Activated CD4-positive, alpha-beta T cell treated with anti-CD3 and anti-CD28 coated beads, Interleukin-2, amount 10 ng/mL, durations not matched to agents 7 days and 5 days (primary cell): ENCODE results near the gene TBC1D24. TPM values are rescaled to one million over a fixed set of nuclear protein-coding genes. Genes with fewer than 3 reads are reported as not detected.

Experiments
- CTCF ChIA-PET: fragments of 350-600 bp; sonication (Branson Sonifier 250); formaldehyde crosslinking; loops from one replicate; lab custom pipeline; 2021; ENCODE audit warnings: antibody characterized with exemption; lab: Charles Lee
- POLR2A ChIA-PET: fragments of 350-600 bp; sonication (Branson Sonifier 250); formaldehyde crosslinking; loops from one replicate; lab custom pipeline; 2021; ENCODE audit warnings: antibody characterized with exemption; lab: Charles Lee
- DNase-seq: peaks from one replicate; pipeline ENCODE4 v3.0.0-alpha.2; 2020
- H3K27ac Mint-ChIP-seq: one replicate; pipeline ENCODE4 v1.8.0; 2021; ENCODE audit warnings: mild to moderate bottlenecking, moderate library complexity, mixed read lengths
- H3K27me3 Mint-ChIP-seq: one replicate; pipeline ENCODE4 v1.8.0; 2021; ENCODE audit warnings: mixed read lengths
- H3K36me3 Mint-ChIP-seq: one replicate; pipeline ENCODE4 v1.8.0; 2021; ENCODE audit warnings: low read depth, mixed read lengths
- H3K4me1 Mint-ChIP-seq: one replicate; pipeline ENCODE4 v1.8.0; 2021; ENCODE audit warnings: mixed read lengths
- H3K4me3 Mint-ChIP-seq: one replicate; pipeline ENCODE4 v1.8.0; 2021; ENCODE audit warnings: mild to moderate bottlenecking, moderate library complexity, mixed read lengths
- H3K9me3 Mint-ChIP-seq: one replicate; pipeline ENCODE4 v1.8.0; 2021; ENCODE audit warnings: mixed read lengths
- total RNA-seq, 2 experiments: library from RNA; stranded (reverse); gene quantifications; one replicate each; pipeline ENCODE4 v1.2.3, GENCODE V29; 2021

Gene TBC1D24
- total RNA-seq, 2 experiments from 2014 or later, result 8.1 TPM

DNA sequence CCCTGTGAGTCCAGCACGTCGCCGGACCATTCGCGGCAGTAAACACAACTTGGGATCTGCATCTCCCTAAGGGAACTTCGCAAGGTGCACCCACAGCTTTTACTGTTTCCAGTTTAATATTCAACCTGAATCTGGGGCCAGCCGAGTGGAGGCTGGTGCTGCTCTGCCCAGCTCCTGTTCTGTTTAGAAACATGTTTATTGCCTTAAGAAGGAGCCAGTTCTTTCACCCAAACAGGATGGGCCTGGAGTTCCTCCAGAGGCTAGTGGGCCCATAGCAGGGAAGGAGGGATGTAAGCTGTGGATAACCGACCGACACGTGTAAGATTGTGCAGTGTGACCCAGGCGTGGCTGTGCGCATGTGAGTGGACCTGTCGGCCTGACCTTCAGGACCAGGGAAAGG, 17.4 kb downstream of the TBC1D24 start:
- ChIA-PET POLR2A (no interaction called here), CTCF (no interaction called here)
- Mint-ChIP-seq H3K4me1 (peaks cover 7% of the 10 kb centered on the region), H3K36me3 (no peaks in the 10 kb centered on the region), H3K27ac (no peak overlapping the region), H3K27me3 (no peaks in the 10 kb centered on the region), H3K4me3 (no peak overlapping the region), H3K9me3 (no peaks in the 10 kb centered on the region)
- no peak for DNase-seq

- no peak for DNase-seq
- Mint-ChIP-seq H3K27me3 (no peaks in the 10 kb centered on the region), H3K4me1 (no peaks in the 10 kb centered on the region), H3K27ac (no peak overlapping the region), H3K36me3 (no peaks in the 10 kb centered on the region), H3K9me3 (no peaks in the 10 kb centered on the region), H3K4me3 (no peak overlapping the region)
- POLR2A ChIA-PET, result no interaction called here
- CTCF ChIA-PET, result interaction anchor here (0.9 kb wide), 1 partner anchor 19 kb away, joined by 3 read pairs; the partner anchor contains the start of gene TBC1D24
These were observed 18.7 kb downstream of the TBC1D24 start for GRCh38 chr16:2493605-2494004.

DNA sequence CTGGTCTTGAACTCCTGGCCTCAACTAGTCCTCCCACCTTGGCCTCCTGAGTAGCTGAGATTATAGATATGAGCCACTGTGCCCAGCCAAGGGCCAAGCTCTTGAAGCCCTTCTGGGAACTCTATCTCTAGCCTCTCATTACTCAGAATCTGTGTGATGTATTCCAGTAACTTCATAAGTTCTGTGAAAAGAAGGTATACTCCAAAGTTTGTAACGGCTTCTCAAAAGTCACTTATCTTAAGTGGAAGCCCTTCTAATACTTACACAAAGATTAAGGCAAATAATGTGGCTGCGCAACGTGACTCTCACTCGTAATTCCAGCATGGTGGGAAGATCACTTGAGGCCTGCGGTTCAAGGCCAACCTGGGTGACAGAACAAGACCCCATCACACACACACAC, 19.7 kb downstream of the TBC1D24 start:
- CTCF ChIA-PET, result interaction anchor here (0.7 to 0.9 kb wide), 2 partner anchors 20 to 85 kb away, joined by 3 read pairs; partner anchors contain the start of gene TBC1D24
- Mint-ChIP-seq H3K36me3 (no peaks in the 10 kb centered on the region), H3K4me1 (no peaks in the 10 kb centered on the region), H3K27ac (no peak overlapping the region), H3K4me3 (no peak overlapping the region), H3K9me3 (no peaks in the 10 kb centered on the region), H3K27me3 (no peaks in the 10 kb centered on the region)
- DNase-seq, result no peak
- POLR2A ChIA-PET, result no interaction called here

DNA sequence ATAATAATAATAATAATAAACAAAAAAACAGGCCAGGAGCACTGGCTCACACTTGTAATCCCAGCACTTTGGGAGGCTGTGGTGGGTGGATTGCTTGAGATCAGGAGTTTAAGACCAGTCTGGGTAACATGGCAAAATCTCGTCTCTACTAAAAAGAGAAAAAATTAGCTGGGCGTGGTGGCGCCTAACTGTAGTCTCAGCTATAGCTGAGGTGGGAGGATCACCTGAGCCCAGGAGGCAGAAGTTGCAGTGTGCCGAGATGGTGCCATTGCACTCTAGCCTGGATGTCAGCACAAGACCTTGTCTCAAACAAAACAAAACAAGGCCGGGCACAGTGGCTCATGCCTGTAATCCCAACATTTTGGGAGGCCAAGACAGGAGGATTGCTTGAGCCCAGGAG, 20.1 kb downstream of the TBC1D24 start:
- no peaks in the 10 kb centered on the region for H3K4me1 Mint-ChIP-seq
- no peak overlapping the region for H3K4me3 Mint-ChIP-seq
- H3K27me3 Mint-ChIP-seq, result no peaks in the 10 kb centered on the region
- no peak overlapping the region for H3K27ac Mint-ChIP-seq
- no peaks in the 10 kb centered on the region for H3K9me3 Mint-ChIP-seq
- POLR2A ChIA-PET, result no interaction called here
- CTCF ChIA-PET, result interaction anchor here (0.7 kb wide), 1 partner anchor 86 kb away, joined by 3 read pairs; no protein-coding TSS in a partner anchor
- H3K36me3 Mint-ChIP-seq, result no peaks in the 10 kb centered on the region
- DNase-seq, result no peak

DNA sequence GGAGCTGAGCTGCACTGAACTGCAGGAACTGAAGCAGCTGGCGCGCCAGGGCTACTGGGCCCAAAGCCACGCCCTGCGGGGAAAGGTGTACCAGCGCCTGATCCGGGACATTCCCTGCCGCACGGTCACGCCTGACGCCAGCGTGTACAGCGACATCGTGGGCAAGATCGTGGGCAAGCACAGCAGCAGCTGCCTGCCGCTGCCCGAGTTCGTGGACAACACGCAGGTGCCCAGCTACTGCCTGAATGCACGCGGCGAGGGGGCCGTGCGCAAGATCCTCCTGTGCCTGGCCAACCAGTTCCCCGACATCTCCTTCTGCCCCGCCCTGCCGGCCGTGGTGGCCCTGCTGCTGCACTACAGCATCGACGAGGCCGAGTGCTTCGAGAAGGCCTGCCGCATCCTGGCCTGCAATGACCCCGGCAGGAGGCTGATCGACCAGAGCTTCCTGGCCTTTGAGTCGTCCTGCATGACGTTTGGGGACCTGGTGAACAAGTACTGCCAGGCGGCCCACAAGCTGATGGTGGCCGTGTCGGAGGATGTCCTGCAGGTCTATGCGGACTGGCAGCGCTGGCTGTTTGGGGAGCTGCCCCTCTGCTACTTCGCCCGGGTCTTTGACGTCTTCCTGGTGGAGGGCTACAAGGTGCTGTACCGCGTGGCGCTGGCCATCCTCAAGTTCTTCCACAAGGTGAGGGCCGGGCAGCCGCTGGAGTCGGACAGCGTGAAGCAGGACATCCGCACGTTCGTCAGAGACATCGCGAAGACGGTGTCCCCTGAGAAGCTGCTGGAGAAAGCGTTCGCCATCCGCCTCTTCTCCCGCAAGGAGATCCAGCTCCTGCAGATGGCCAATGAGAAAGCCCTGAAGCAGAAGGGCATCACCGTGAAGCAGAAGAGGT, 21.5 kb downstream of the TBC1D24 start:
- peaks cover 2% of the 10 kb centered on the region for H3K4me1 Mint-ChIP-seq
- H3K9me3 Mint-ChIP-seq, result no peaks in the 10 kb centered on the region
- CTCF ChIA-PET, result interaction anchor here (0.5 to 1.2 kb wide), 3 partner anchors 8 to 472 kb away, joined by 3 read pairs; no protein-coding TSS in a partner anchor
- no peak overlapping the region for H3K27ac Mint-ChIP-seq
- POLR2A ChIA-PET, result no interaction called here
- H3K36me3 Mint-ChIP-seq, result no peaks in the 10 kb centered on the region
- H3K27me3 Mint-ChIP-seq, result no peaks in the 10 kb centered on the region
- DNase-seq, result no peak
- no peak overlapping the region for H3K4me3 Mint-ChIP-seq

- Mint-ChIP-seq H3K4me3 (no peak overlapping the region), H3K36me3 (no peaks in the 10 kb centered on the region), H3K27me3 (no peaks in the 10 kb centered on the region), H3K27ac (no peak overlapping the region), H3K4me1 (peaks cover 5% of the 10 kb centered on the region), H3K9me3 (no peaks in the 10 kb centered on the region)
- no peak for DNase-seq
- ChIA-PET CTCF (interaction anchor here (0.5 to 1.2 kb wide), 3 partner anchors 9 to 473 kb away, joined by 3 read pairs; no protein-coding TSS in a partner anchor), POLR2A (no interaction called here)
These were observed 22.2 kb downstream of the TBC1D24 start for GRCh38 chr16:2497116-2497630.

DNA sequence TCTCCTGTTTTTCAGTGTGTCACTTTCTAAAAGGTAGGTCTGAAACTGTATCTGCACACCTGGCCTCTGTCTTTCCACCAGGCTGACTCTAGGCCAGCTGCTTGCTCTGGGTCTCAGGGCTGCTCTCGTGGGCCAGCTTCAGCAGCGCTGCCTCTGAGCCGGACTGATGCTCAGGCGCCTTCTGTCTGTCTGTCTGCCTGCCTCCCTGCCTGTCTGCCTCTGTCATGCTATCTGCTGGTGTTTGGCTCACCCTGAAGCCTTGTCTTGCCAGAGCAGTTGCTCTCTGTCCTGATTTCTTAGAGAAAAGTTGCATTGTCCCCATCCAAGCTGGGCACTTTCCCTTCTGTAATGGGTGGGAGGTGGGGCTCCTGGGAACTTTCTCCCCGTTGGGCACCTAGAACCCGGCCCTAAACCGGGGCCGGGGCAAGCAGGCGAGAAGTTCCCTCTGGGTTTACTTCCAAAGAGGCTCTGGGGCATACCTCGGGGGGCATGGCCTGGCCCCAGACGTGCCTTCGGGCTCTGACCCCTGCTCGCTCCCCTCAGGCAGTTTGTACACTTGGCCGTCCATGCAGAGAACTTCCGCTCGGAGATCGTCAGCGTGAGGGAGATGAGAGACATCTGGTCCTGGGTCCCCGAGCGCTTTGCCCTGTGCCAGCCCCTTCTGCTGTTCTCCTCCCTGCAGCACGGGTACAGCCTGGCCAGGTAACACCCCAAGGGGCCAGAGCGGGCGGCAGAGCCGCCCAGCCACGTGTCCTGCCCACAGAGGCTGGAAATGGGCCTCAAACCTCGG, 23.0 kb downstream of the TBC1D24 start:
- Mint-ChIP-seq H3K4me1 (peaks cover 5% of the 10 kb centered on the region), H3K27ac (no peak overlapping the region), H3K9me3 (no peaks in the 10 kb centered on the region), H3K27me3 (no peaks in the 10 kb centered on the region), H3K4me3 (no peak overlapping the region), H3K36me3 (no peaks in the 10 kb centered on the region)
- ChIA-PET CTCF (no interaction called here), POLR2A (no interaction called here)
- no peak for DNase-seq

DNA sequence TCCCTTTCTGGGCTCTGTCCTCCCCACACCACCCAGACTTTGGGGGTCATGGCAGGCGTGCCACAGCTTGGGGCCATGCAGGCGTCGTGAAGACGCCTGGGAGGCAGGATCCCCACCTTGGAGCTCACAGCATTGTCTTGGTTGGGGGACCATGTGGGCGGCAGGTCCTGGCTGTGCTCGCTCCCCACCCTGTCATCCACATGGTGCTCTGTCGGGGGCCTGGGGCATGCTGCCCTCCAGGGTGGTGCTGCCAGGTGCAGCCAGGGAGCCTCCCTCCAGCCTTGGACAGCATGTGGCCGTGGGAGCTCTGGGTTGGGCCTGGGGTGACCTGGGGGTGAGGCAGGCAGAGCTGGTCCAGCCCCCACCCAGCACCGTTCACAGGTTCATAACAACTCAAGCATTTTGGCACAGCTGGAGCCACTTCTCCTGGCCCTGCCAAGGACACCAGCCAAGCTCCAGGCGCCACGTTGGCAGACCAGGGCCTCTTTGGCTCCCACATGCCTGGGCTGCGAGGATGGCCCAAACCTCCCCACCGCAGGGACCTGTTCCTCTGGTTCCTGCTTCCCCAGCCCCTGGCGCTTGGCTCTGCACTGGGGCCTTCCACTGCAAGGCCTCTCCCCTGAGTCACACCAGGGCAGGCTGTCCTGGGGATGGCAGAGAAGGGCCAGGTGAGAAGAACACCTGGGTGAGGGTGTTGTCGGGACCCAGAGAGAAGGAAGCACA, 23.8 kb downstream of the TBC1D24 start:
- POLR2A ChIA-PET, result no interaction called here
- Mint-ChIP-seq H3K27me3 (no peaks in the 10 kb centered on the region), H3K9me3 (no peaks in the 10 kb centered on the region), H3K4me1 (peaks cover 5% of the 10 kb centered on the region), H3K36me3 (no peaks in the 10 kb centered on the region), H3K4me3 (no peak overlapping the region), H3K27ac (no peak overlapping the region)
- CTCF ChIA-PET, result no interaction called here
- no peak for DNase-seq

DNA sequence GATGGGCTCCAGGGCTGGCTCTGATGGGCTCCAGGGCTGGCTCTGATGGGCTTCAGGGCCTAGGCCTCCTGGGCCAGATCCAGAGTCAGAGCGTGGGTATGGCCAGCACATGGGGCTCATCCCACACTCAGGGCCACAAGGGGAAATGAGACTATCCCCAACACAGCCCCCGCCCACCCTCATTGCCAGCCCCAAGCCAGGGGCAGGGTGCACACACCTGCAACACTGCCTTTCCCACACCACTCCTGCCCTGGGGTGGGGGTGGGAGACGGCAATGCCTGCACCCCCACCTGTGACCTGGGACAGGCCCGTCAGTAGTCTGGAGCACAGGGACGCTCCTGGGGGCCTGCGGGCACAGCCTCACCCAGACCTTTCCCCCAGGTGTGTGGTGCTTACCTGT, 24.5 kb downstream of the TBC1D24 start:
- H3K4me3 Mint-ChIP-seq, result no peak overlapping the region
- DNase-seq, result no peak
- no peaks in the 10 kb centered on the region for H3K9me3 Mint-ChIP-seq
- ChIA-PET CTCF (no interaction called here), POLR2A (no interaction called here)
- no peak overlapping the region for H3K27ac Mint-ChIP-seq
- H3K36me3 Mint-ChIP-seq, result no peaks in the 10 kb centered on the region
- H3K4me1 Mint-ChIP-seq, result peaks cover 5% of the 10 kb centered on the region
- no peaks in the 10 kb centered on the region for H3K27me3 Mint-ChIP-seq

- CTCF ChIA-PET, result interaction anchor here (2.1 kb wide), 1 partner anchor 13 kb away, joined by 9 read pairs; the partner anchor contains the start of gene ATP6V0C
- H3K9me3 Mint-ChIP-seq, result no peaks in the 10 kb centered on the region
- H3K27me3 Mint-ChIP-seq, result no peaks in the 10 kb centered on the region
- no peak overlapping the region for H3K27ac Mint-ChIP-seq
- H3K4me3 Mint-ChIP-seq, result no peak overlapping the region
- peaks cover 5% of the 10 kb centered on the region for H3K4me1 Mint-ChIP-seq
- DNase-seq, result no peak
- no peaks in the 10 kb centered on the region for H3K36me3 Mint-ChIP-seq
- POLR2A ChIA-PET, result no interaction called here
These were observed 25.0 kb downstream of the TBC1D24 start for GRCh38 chr16:2499890-2500429.

DNA sequence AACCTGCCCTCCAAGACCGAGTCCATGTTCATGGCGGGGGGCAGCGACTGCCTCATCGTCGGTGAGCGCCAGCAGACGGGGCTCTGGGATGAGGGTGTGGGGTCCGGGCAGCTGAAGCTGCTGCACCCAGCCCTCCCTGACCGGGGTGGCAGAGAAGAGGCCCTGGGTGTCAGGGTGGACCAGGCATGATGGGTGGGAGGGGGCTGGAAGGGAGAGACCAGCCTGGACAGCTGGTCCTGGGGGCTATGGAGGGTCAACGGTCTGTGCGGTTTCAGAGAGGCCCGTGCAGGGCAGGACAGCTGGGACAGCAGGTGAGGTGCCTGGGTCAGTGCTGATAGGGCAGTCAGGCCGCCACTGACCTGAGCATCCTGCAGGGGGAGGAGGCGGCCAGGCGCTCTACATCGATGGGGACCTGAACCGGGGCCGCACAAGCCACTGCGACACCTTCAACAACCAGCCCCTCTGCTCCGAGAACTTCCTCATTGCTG, 25.5 kb downstream of the TBC1D24 start:
- H3K27ac Mint-ChIP-seq, result no peak overlapping the region
- no peaks in the 10 kb centered on the region for H3K9me3 Mint-ChIP-seq
- H3K36me3 Mint-ChIP-seq, result no peaks in the 10 kb centered on the region
- H3K4me3 Mint-ChIP-seq, result no peak overlapping the region
- ChIA-PET POLR2A (no interaction called here), CTCF (interaction anchor here (0.6 to 2.1 kb wide), 13 partner anchors 10 to 209 kb away, joined by 3 to 9 read pairs (median 3); partner anchors contain the start of genes ABCA3, ATP6V0C and TEDC2)
- peaks cover 5% of the 10 kb centered on the region for H3K4me1 Mint-ChIP-seq
- no peaks in the 10 kb centered on the region for H3K27me3 Mint-ChIP-seq
- DNase-seq, result no peak
